Mesendoderm (in vitro differentiated cells): ENCODE data around the gene LGALS9C.
A peak's percentile ranks its signal among the peaks of the same experiment; 100 is the strongest.
"Not testable (repeated sequence)": the region's sequence is repeated elsewhere in the genome, so short reads cannot be mapped to it uniquely, and the experiment has no call there.

Source experiments
- DNase-seq: peaks from one replicate; pipeline ENCODE4 v3.0.0; 2013
- H2AK5ac ChIP-seq: 2 replicates; pipeline ENCODE4 v1.6.1; 2013; ENCODE audit warnings: low read length, inconsistent platforms
- H2BK120ac ChIP-seq: 2 replicates; pipeline ENCODE4 v1.6.1; 2013; ENCODE audit warnings: low read depth, mild to moderate bottlenecking, low read length, moderate library complexity, mixed read lengths
- H2BK15ac ChIP-seq: replicated peaks from 2 replicates; pipeline ENCODE4 v1.6.1; 2013; ENCODE audit warnings: low read depth, mild to moderate bottlenecking, moderate library complexity
- H2BK5ac ChIP-seq: 2 replicates; pipeline ENCODE4 v1.6.1; 2013; ENCODE audit warnings: low read length, inconsistent platforms
- H3K18ac ChIP-seq: 2 replicates; pipeline ENCODE4 v1.6.1; 2013; ENCODE audit warnings: mild to moderate bottlenecking, low read length, mixed read lengths
- H3K23ac ChIP-seq: one replicate; pipeline ENCODE4 v1.6.1; 2013; ENCODE audit warnings: low read length
- H3K27ac ChIP-seq: 2 replicates; pipeline ENCODE4 v1.5.1; 2013; ENCODE audit warnings: low read depth, mild to moderate bottlenecking, inconsistent platforms, low read length, moderate library complexity
- H3K27me3 ChIP-seq: 2 replicates; pipeline ENCODE4 v1.6.1; 2013; ENCODE audit warnings: low read length, control low read depth, mild to moderate bottlenecking, inconsistent platforms; ENCODE audit not compliant: insufficient read depth, poor library complexity
- H3K36me3 ChIP-seq: 2 replicates; pipeline ENCODE4 v1.6.1; 2013; ENCODE audit warnings: low read length, inconsistent platforms; ENCODE audit not compliant: control insufficient read depth, insufficient read depth
- H3K4ac ChIP-seq: one replicate; pipeline ENCODE4 v1.6.1; 2013; ENCODE audit warnings: low read depth, mild to moderate bottlenecking, low read length, moderate library complexity
- H3K4me1 ChIP-seq: 2 replicates; pipeline ENCODE4 v1.6.1; 2013; ENCODE audit warnings: low read depth, low read length, inconsistent platforms; ENCODE audit not compliant: control insufficient read depth
- H3K4me2 ChIP-seq: 2 replicates; pipeline ENCODE4 v1.6.1; 2013; ENCODE audit warnings: low read length
- H3K4me3 ChIP-seq: 2 replicates; pipeline ENCODE4 v1.5.1; 2013; ENCODE audit warnings: mild to moderate bottlenecking, low read length
- H3K56ac ChIP-seq: one replicate; pipeline ENCODE4 v1.6.1; 2013; ENCODE audit warnings: low read length
- H3K79me1 ChIP-seq: 2 replicates; pipeline ENCODE4 v1.6.1; 2013; ENCODE audit warnings: low read length, inconsistent platforms
- H3K79me2 ChIP-seq: 2 replicates; pipeline ENCODE4 v1.6.1; 2013; ENCODE audit warnings: mild to moderate bottlenecking, low read length; ENCODE audit not compliant: control insufficient read depth, insufficient read depth
- H3K9ac ChIP-seq: 2 replicates; pipeline ENCODE4 v1.6.1; 2013; ENCODE audit warnings: low read length, inconsistent platforms
- H4K5ac ChIP-seq: one replicate; pipeline ENCODE4 v1.6.1; 2013; ENCODE audit warnings: low read length
- H4K8ac ChIP-seq: one replicate; pipeline ENCODE4 v1.6.1; 2013; ENCODE audit warnings: low read depth, mild to moderate bottlenecking, control low read depth, low read length, moderate library complexity
- WGBS: extraction: QIAGEN DNeasy Blood & Tissue Kit; methylation state at CpG from one replicate; pipeline ENCODE4 v1.1.7; 2013; ENCODE audit warnings: low lambda C conversion rate, missing lambda C conversion rate; ENCODE audit not compliant: insufficient coverage; ENCODE audit errors: extremely low coverage; 5-methylcytosine and 5-hydroxymethylcytosine counted together

The LGALS9C gene

GRCh38 chr17:18463831-18464502 lies 12.6 kb upstream of the LGALS9C start:
- H2BK15ac ChIP-seq, H3K18ac ChIP-seq, H4K5ac ChIP-seq, H3K9ac ChIP-seq, H2AK5ac ChIP-seq, H3K4me1 ChIP-seq, H3K56ac ChIP-seq, H3K79me2 ChIP-seq, H4K8ac ChIP-seq, H3K23ac ChIP-seq, H3K36me3 ChIP-seq, H3K4ac ChIP-seq, H2BK120ac ChIP-seq, H3K4me3 ChIP-seq, H3K79me1 ChIP-seq, H3K4me2 ChIP-seq, DNase-seq, H3K27me3 ChIP-seq, H3K27ac ChIP-seq, H2BK5ac ChIP-seq: not testable (repeated sequence)
- WGBS = no CpG with 5 or more reads among the region's 11 CpGs

GRCh38 chr17:18466250-18466983 lies 10.2 kb upstream of the LGALS9C start:
- not testable (repeated sequence) for H3K4me1 ChIP-seq, H3K27ac ChIP-seq, H3K56ac ChIP-seq, H3K36me3 ChIP-seq, H3K9ac ChIP-seq, H3K4me3 ChIP-seq, H2BK120ac ChIP-seq, H3K79me1 ChIP-seq, H3K23ac ChIP-seq, H3K4me2 ChIP-seq, H3K27me3 ChIP-seq, H3K18ac ChIP-seq, H3K79me2 ChIP-seq, H2AK5ac ChIP-seq, DNase-seq, H2BK15ac ChIP-seq, H4K8ac ChIP-seq, H2BK5ac ChIP-seq, H4K5ac ChIP-seq, H3K4ac ChIP-seq
- WGBS = no CpG with 5 or more reads among the region's 6 CpGs

GRCh38 chr17:18467001-18467400 lies 9.6 kb upstream of the LGALS9C start:
- not testable (repeated sequence) for H3K4me1 ChIP-seq, H3K9ac ChIP-seq, H3K36me3 ChIP-seq, H3K18ac ChIP-seq, H3K79me2 ChIP-seq, H2AK5ac ChIP-seq, H3K27me3 ChIP-seq, H3K4me2 ChIP-seq, H2BK120ac ChIP-seq, H3K79me1 ChIP-seq, H2BK5ac ChIP-seq, H3K4me3 ChIP-seq, DNase-seq, H3K23ac ChIP-seq, H3K27ac ChIP-seq, H3K4ac ChIP-seq, H2BK15ac ChIP-seq, H3K56ac ChIP-seq, H4K5ac ChIP-seq, H4K8ac ChIP-seq
- no CpG with 5 or more reads among the region's 5 CpGs for WGBS

GRCh38 chr17:18468472-18469171 lies 8.0 kb upstream of the LGALS9C start:
- H3K4me3 ChIP-seq = not testable (repeated sequence)

GRCh38 chr17:18469837-18470236 lies 6.8 kb upstream of the LGALS9C start:
- not testable (repeated sequence) for H4K8ac ChIP-seq, H3K27me3 ChIP-seq, H3K9ac ChIP-seq, H3K27ac ChIP-seq, H3K79me2 ChIP-seq, H2BK15ac ChIP-seq, H3K4me2 ChIP-seq, H3K4ac ChIP-seq, H3K4me1 ChIP-seq, H2BK5ac ChIP-seq, H3K18ac ChIP-seq, H3K56ac ChIP-seq, H3K23ac ChIP-seq, H4K5ac ChIP-seq, H3K4me3 ChIP-seq, H3K36me3 ChIP-seq, H3K79me1 ChIP-seq, DNase-seq, H2BK120ac ChIP-seq, H2AK5ac ChIP-seq
- WGBS = no CpG with 5 or more reads among the region's 2 CpGs

More at GRCh38 chr17:18468472-18469171, 8.0 kb upstream of the LGALS9C start:
- not testable (repeated sequence) for H3K9ac ChIP-seq, H3K27ac ChIP-seq, H3K4ac ChIP-seq, H3K18ac ChIP-seq, H2BK5ac ChIP-seq, H3K4me2 ChIP-seq, H3K56ac ChIP-seq, H4K8ac ChIP-seq, H3K79me1 ChIP-seq, DNase-seq, H2AK5ac ChIP-seq, H3K27me3 ChIP-seq, H4K5ac ChIP-seq, H3K36me3 ChIP-seq, H2BK15ac ChIP-seq, H2BK120ac ChIP-seq, H3K4me1 ChIP-seq, H3K79me2 ChIP-seq
- peak overlapping the region; percentile 80 for H3K23ac ChIP-seq
- no CpG with 5 or more reads among the region's 10 CpGs for WGBS
